ENCODE measurements around the gene MYL11.

The MYL11 gene

DNA sequence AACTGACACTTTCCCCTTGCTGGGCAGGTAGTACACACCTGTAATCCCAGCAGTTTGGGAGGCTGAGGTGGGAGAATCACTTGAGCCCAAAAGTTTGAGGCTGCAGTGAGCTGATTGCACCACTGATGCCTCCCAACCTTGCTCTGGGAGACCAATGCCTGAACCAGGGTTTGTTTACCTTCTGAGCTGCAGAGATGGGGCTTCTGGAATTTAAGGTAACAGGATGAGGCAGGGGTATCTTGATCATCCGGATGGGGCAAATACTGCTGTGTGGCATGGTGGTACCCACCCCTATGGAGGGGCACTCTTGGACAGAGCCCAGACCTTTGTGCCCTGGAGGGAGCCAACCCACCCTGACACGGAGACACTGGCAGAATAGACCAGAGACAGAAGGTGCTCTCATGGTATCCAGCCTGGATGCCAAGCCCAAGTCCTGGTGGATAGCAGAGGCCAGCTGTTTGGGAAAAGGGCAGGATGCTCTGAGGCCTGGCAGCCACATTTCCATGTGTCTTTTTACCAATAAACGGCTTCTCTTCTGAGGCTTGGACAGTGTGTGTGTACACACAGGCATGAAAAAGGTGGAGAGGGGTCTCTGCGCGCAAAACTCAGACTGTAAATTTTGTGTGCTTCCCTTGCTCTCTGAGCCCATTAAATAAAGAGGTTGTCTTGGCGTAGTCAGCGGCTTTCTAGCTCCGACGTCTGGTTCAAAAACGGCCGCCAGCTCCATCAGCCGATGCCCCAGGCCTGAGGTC, 25.0 kb downstream of the MYL11 start:
- Histone ChIP-seq H2AFZ (ENCODE audit: low read length) (peak overlapping the region; percentile 78), H4K8ac (ENCODE audit: low read depth, low read length) (no peak overlapping the region), H2BK15ac (ENCODE audit: low read length) (peak overlapping the region; percentile 42), H3K9ac (ENCODE audit: low read depth, low read length, poor library complexity) (peak overlapping the region; percentile 75), H3K4me1 (ENCODE audit: control insufficient read depth in 2 of 2, insufficient read depth in 1 of 2, low read depth in 1 of 2, low read length in 2 of 2) (peaks cover 17 to 23% of the 10 kb centered on the region in 2 donors), H3K4ac (ENCODE audit: low read length) (no peak overlapping the region), H3K4me3 (ENCODE audit: low read length in 2 of 2) (peak overlapping the region; percentile 0 to 42), H4K91ac (ENCODE audit: low read depth, low read length, poor library complexity) (no peak overlapping the region), H3K36me3 (replicated peaks in 1 of 2; ENCODE audit: control insufficient read depth in 2 of 2, insufficient read depth in 2 of 2, low read length in 2 of 2) (peaks cover 18 to 37% of the 10 kb centered on the region in 2 donors), H3K27ac (replicated peaks; ENCODE audit: low read length) (peak overlapping the region; percentile 99), H3K18ac (ENCODE audit: low read length) (peak overlapping the region; percentile 90), H2BK120ac (ENCODE audit: low read depth, low read length) (no peak overlapping the region), H2BK5ac (ENCODE audit: low read length) (peak overlapping the region; percentile 94), H3K14ac (ENCODE audit: low read length) (no peak overlapping the region), H3K9me3 (replicated peaks in 1 of 2; ENCODE audit: control insufficient read depth in 2 of 2, insufficient read depth in 1 of 2, low read depth in 1 of 2, low read length in 2 of 2) (no peaks in the 10 kb centered on the region), H2BK12ac (ENCODE audit: low read length) (no peak overlapping the region), H2AK5ac (ENCODE audit: low read depth, low read length) (peak overlapping the region; percentile 61), H3K79me1 (ENCODE audit: low read depth, low read length) (peaks cover 15% of the 10 kb centered on the region), H3K27me3 (ENCODE audit: control insufficient read depth in 3 of 3, insufficient read depth in 3 of 3, low read depth in 1 of 3, low read length in 3 of 3) (peaks cover 0 to 2% (median 0%) of the 10 kb centered on the region in 3 experiments), H3K4me2 (ENCODE audit: insufficient read depth, low read length, poor library complexity, severe bottlenecking) (peak overlapping the region; percentile 73), H3K23ac (ENCODE audit: low read depth, low read length, poor library complexity) (peak overlapping the region; percentile 45)
- DNase-seq (ENCODE audit: low spot score) = no peak
- no CpG with 5 or more reads among the region's 12 CpGs for WGBS, 2 donors (ENCODE audit: extremely low coverage in 2 of 2, insufficient read length in 2 of 2, insufficient replicate concordance in 1 of 2)

DNA sequence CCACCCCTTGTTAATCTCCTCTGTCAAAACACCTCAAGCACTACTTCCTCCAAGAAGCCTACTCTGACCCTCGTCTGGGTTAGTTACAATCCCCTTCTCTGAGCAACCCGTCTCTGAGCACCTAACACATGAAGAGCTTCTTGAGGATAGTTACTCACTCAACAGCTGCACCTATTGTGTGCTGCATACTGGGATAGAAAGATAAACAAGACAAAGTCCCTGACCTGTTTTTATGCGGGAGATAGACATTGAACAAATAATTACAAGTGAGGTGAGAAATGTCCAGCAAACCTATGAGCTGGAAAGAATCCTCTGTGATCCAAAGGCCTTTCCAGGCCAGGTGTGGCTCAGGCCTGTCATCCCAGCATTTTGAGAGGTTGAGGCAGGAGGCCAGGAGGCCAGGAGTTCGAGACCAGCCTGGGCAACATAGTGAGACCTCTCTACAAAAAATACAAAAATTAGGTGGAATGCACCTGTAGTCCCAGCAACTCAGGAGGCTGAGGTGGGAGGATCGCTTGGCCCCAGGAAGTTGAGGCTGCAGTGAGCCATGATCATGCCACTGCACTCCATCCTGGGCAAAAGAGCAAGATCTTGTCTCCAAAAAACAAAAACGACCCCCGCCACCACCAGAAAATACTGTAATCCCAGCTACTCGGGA, 27.3 kb downstream of the MYL11 start:
- no peak overlapping the region for H2BK120ac ChIP-seq (ENCODE audit: low read depth, low read length)
- H3K4me3 ChIP-seq (ENCODE audit: low read length in 2 of 2) = no peak overlapping the region
- H3K23ac ChIP-seq (ENCODE audit: low read depth, low read length, poor library complexity) = no peak overlapping the region
- no peak overlapping the region for H3K14ac ChIP-seq (ENCODE audit: low read length)
- H3K27ac ChIP-seq (replicated peaks; ENCODE audit: low read length) = peak overlapping the region; percentile 27
- H2BK5ac ChIP-seq (ENCODE audit: low read length) = no peak overlapping the region
- no peak for DNase-seq (ENCODE audit: low spot score)
- H3K4ac ChIP-seq (ENCODE audit: low read length) = no peak overlapping the region
- no peak overlapping the region for H3K4me2 ChIP-seq (ENCODE audit: insufficient read depth, low read length, poor library complexity, severe bottlenecking)
- WGBS, 2 donors (ENCODE audit: extremely low coverage in 2 of 2, insufficient read length in 2 of 2, insufficient replicate concordance in 1 of 2) = no CpG with 5 or more reads among the region's 8 CpGs
- H2BK12ac ChIP-seq (ENCODE audit: low read length) = no peak overlapping the region
- no peak overlapping the region for H4K91ac ChIP-seq (ENCODE audit: low read depth, low read length, poor library complexity)
- H3K4me1 ChIP-seq (ENCODE audit: control insufficient read depth in 2 of 2, insufficient read depth in 1 of 2, low read depth in 1 of 2, low read length in 2 of 2) = peaks cover 16 to 20% of the 10 kb centered on the region in 2 donors
- H3K27me3 ChIP-seq (ENCODE audit: control insufficient read depth in 3 of 3, insufficient read depth in 3 of 3, low read depth in 1 of 3, low read length in 3 of 3) = peaks cover 0 to 2% (median 0%) of the 10 kb centered on the region in 3 experiments
- no peak overlapping the region for H3K18ac ChIP-seq (ENCODE audit: low read length)
- H3K79me1 ChIP-seq (ENCODE audit: low read depth, low read length) = peaks cover 8% of the 10 kb centered on the region
- H3K9me3 ChIP-seq (replicated peaks in 1 of 2; ENCODE audit: control insufficient read depth in 2 of 2, insufficient read depth in 1 of 2, low read depth in 1 of 2, low read length in 2 of 2) = no peaks in the 10 kb centered on the region
- H3K9ac ChIP-seq (ENCODE audit: low read depth, low read length, poor library complexity) = peak overlapping the region; percentile 32
- no peak overlapping the region for H2AFZ ChIP-seq (ENCODE audit: low read length)
- no peak overlapping the region for H4K8ac ChIP-seq (ENCODE audit: low read depth, low read length)
- H3K36me3 ChIP-seq (replicated peaks in 1 of 2; ENCODE audit: control insufficient read depth in 2 of 2, insufficient read depth in 2 of 2, low read length in 2 of 2) = peaks cover 18 to 26% of the 10 kb centered on the region in 2 donors
- no peak overlapping the region for H2BK15ac ChIP-seq (ENCODE audit: low read length)
- H2AK5ac ChIP-seq (ENCODE audit: low read depth, low read length) = no peak overlapping the region

DNA sequence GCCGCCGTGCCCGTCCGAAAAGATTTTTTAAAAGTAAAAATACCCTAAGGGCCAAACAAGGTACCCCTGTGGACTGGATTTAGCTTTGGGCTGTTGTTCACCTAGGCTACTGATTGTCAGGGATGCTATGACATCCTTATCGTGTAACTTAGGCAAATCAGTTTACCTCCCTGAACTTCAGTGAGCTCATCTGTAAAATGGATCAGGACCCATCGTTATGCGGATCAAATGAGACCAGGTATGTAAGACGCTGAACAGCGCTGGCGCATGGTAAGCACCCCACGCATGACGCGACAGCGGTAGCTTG, 32.1 kb downstream of the MYL11 start:
- Histone ChIP-seq H3K36me3 (replicated peaks in 1 of 2; ENCODE audit: control insufficient read depth in 2 of 2, insufficient read depth in 2 of 2, low read length in 2 of 2) (peaks cover 11 to 25% of the 10 kb centered on the region in 2 donors), H2BK15ac (ENCODE audit: low read length) (no peak overlapping the region), H3K4me1 (ENCODE audit: control insufficient read depth in 2 of 2, insufficient read depth in 1 of 2, low read depth in 1 of 2, low read length in 2 of 2) (peaks cover 9 to 15% of the 10 kb centered on the region in 2 donors), H2BK5ac (ENCODE audit: low read length) (no peak overlapping the region), H3K79me1 (ENCODE audit: low read depth, low read length) (peaks cover 4% of the 10 kb centered on the region), H3K4me2 (ENCODE audit: insufficient read depth, low read length, poor library complexity, severe bottlenecking) (peak overlapping the region; percentile 66), H3K9ac (ENCODE audit: low read depth, low read length, poor library complexity) (peak overlapping the region; percentile 32), H3K27ac (replicated peaks; ENCODE audit: low read length) (no peak overlapping the region), H3K18ac (ENCODE audit: low read length) (peak overlapping the region; percentile 88), H2BK120ac (ENCODE audit: low read depth, low read length) (no peak overlapping the region), H3K4me3 (ENCODE audit: low read length in 2 of 2) (peak overlapping the region; percentile 81 to 95), H2AFZ (ENCODE audit: low read length) (peak overlapping the region; percentile 95), H3K4ac (ENCODE audit: low read length) (no peak overlapping the region), H3K9me3 (replicated peaks in 1 of 2; ENCODE audit: control insufficient read depth in 2 of 2, insufficient read depth in 1 of 2, low read depth in 1 of 2, low read length in 2 of 2) (no peaks in the 10 kb centered on the region), H2BK12ac (ENCODE audit: low read length) (no peak overlapping the region), H3K23ac (ENCODE audit: low read depth, low read length, poor library complexity) (peak overlapping the region; percentile 93), H4K8ac (ENCODE audit: low read depth, low read length) (no peak overlapping the region), H3K14ac (ENCODE audit: low read length) (no peak overlapping the region), H4K91ac (ENCODE audit: low read depth, low read length, poor library complexity) (no peak overlapping the region), H3K27me3 (ENCODE audit: control insufficient read depth in 3 of 3, insufficient read depth in 3 of 3, low read depth in 1 of 3, low read length in 3 of 3) (peaks cover 0 to 2% (median 0%) of the 10 kb centered on the region in 3 experiments), H2AK5ac (ENCODE audit: low read depth, low read length) (no peak overlapping the region)
- DNase-seq (ENCODE audit: low spot score) = no peak
- WGBS, 2 donors (ENCODE audit: extremely low coverage in 2 of 2, insufficient read length in 2 of 2, insufficient replicate concordance in 1 of 2) = no CpG with 5 or more reads among the region's 14 CpGs

All from neuronal stem cell (in vitro differentiated cells).